CD4-positive, alpha-beta T cell treated with Interleukin-15 for 1 hour (primary cell): Measurements from ENCODE around the gene SP6.

ENCODE experiments used
- DNase-seq: peaks from one replicate; pipeline ENCODE4 v3.0.0-alpha.2; 2020

SP6 gene

GRCh38 chr17:47879028-47879585, 28.1 kb upstream of the SP6 start:
- no peak for DNase-seq

- DNase-seq, result no peak
Observed at GRCh38 chr17:47878203-47879027, 27.5 kb upstream of the SP6 start.

- no peak for DNase-seq
Observed at GRCh38 chr17:47877368-47878034, 26.5 kb upstream of the SP6 start.

GRCh38 chr17:47875011-47875985, 24.3 kb upstream of the SP6 start:
- DNase-seq, result no peak

- DNase-seq, result no peak
Observed at GRCh38 chr17:47873200-47874090, 22.5 kb upstream of the SP6 start.

GRCh38 chr17:47872651-47873161, 21.7 kb upstream of the SP6 start:
- no peak for DNase-seq

GRCh38 chr17:47872019-47872650, 21.2 kb upstream of the SP6 start:
- DNase-seq, result no peak

- no peak for DNase-seq
Observed at GRCh38 chr17:47871048-47871447, 20.1 kb upstream of the SP6 start.

- DNase-seq, result no peak
Observed at GRCh38 chr17:47870056-47870455, 19.1 kb upstream of the SP6 start.

GRCh38 chr17:47869114-47869513, 18.2 kb upstream of the SP6 start:
- DNase-seq, result no peak

GRCh38 chr17:47867813-47868533, 17.0 kb upstream of the SP6 start:
- no peak for DNase-seq

GRCh38 chr17:47866941-47867340, 16.0 kb upstream of the SP6 start:
- no peak for DNase-seq

GRCh38 chr17:47864791-47865216, 13.8 kb upstream of the SP6 start:
- no peak for DNase-seq

GRCh38 chr17:47862621-47863440, 11.9 kb upstream of the SP6 start:
- no peak for DNase-seq

- no peak for DNase-seq
Observed at GRCh38 chr17:47860386-47860785, 9.4 kb upstream of the SP6 start.

- DNase-seq, result no peak
Observed at GRCh38 chr17:47857551-47858455, 6.8 kb upstream of the SP6 start.

GRCh38 chr17:47856830-47857229, 5.9 kb upstream of the SP6 start:
- no peak for DNase-seq

- DNase-seq, result no peak
Observed at GRCh38 chr17:47855737-47856136, 4.8 kb upstream of the SP6 start.
